ENCODE results near the gene TCEAL9.
"Not testable (repeated sequence)": the region's sequence is repeated elsewhere in the genome, so short reads cannot be mapped to it uniquely, and the experiment has no call there.

Gene TCEAL9, protein sequence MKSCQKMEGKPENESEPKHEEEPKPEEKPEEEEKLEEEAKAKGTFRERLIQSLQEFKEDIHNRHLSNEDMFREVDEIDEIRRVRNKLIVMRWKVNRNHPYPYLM

DNA sequence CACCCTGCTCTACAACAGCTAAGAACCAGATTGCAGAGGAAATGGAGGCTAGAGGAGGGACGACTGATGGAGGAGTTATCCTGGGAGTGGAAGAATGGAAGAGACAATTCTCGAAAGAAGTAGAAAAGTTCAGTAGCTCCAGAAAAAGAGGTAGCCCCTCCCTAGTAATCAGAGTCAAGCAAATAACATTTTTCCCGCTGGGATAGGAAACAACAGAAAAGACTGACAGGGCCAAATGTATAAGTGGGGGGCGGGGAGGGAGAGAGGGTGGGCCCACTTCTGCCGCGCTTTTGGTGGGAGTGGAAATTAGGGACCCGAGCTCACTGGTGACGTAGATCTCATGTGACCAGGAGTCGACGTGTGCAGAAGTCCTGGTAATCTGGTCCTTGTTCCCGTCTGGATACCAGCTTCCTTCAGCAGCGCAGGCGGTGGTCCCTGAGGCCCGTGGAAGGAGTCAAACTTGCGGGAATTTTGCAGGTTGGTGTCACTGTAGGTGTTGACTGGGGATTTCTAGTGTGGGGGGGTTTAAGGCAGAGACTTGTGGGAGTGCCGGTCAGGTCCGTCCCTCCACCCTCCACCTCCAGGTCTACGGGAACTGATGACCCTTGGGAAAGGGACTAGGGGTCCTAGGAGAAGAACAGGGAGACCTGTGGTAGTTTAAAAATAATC is at the start of gene TCEAL9:
Gene TCEAL9, plus strand, starts transcription at position 377 of the 669 bp plus-strand sequence. CDS start 1,179 bp downstream, outside the sequence.
- peak; percentile 78 for DNase-seq (ENCODE audit: low read depth)

- no peak for DNase-seq (ENCODE audit: low read depth)
Observed at GRCh38 chrX:103309860-103310554, 46.3 kb upstream of the TCEAL9 start.

DNA sequence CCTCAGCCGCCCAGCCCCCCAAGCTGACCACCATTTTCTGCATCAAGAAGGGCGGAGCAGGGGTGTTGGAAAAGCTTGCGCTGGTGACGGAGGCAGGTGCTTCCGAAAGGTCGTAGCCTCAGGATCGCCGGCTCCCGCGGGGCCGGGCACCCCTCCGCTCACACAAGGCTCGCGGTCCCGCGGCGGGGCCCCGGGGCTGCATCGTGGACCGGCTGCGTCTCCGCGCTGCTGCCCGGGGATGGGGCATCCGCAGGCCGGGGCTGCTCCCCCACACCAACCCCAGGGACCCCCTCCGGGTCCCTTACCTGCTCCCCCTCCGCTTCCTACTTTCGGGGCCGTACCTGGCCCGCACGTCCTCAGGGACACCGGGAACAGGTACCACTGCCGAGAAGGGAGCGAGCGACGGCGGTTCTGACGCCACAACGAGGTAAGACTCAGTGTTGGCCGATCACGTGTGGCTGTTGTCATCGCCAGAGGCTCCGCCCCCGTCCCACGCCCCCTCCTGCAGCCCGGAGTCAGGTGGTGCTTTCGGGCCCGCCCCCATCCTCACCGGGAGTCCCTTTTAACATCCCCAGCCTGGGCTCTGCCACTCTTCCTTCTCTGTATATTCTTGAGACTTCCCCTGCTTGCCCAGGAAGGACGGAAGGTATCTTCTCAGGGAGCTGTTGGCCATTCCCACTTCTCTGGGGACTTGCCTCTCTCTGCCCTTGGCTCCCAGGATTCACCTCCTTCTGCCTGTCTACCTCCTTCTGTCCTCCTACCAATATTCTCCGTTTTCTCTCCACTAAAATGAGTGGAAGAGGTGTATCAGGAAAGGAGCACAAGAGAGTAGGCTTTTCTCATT is 45.5 kb upstream of the TCEAL9 start, which contains the start of gene BEX2:
Gene BEX2, minus strand, starts transcription at position 436 of the 844 bp plus-strand sequence. CDS start 1,014 bp downstream, outside the sequence.
- DNase-seq (ENCODE audit: low read depth), result peak; percentile 13

DNA sequence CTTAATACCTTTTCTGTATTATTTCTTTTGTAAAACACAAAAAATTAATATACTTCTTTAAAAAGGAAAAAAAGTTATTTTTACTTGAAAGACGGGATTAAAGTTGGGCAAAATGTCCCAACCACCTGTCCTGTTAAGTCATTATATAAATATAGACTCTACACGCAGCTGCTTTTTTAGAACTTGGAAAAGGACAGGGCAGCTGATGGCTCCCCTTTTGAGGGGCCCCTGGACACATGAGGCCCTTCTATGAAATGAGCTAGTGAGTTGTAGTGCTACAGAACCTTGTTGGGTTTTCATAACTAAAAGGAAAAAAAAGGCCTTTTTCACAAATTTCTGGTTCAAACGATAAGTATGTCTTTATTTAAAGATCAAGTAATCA is 44.9 kb upstream of the TCEAL9 start:
- no peak for DNase-seq (ENCODE audit: low read depth)

DNA sequence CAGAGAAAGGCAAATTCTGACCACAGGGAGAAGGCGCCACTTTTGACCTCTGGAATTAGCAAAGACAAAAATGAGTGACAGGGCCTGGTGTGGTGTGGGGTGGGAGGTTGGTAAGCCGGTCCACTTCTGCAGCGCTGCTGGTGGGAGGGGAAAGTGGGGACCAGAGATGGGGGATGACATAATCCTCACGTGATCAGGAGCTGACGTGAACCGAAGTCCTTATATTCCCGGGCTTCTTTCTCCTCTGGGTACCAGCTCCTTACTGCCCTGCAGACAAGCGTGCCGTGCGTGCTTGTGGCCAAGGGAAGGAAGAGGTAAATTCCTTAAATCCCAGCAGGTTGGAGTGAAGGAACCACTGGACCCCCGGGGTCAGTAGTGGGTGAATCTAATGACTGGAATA is 26.3 kb upstream of the TCEAL9 start, which contains the start of gene TCEAL7:
Gene TCEAL7, plus strand, starts transcription at position 249 of the 400 bp plus-strand sequence. CDS start 1,165 bp downstream, outside the sequence.
- DNase-seq (ENCODE audit: low read depth), result peak; percentile 6

GRCh38 chrX:103330681-103331288 is 25.5 kb upstream of the TCEAL9 start:
- DNase-seq (ENCODE audit: low read depth), result no peak

- no peak for DNase-seq (ENCODE audit: low read depth)
Observed at GRCh38 chrX:103338663-103339062, 17.6 kb upstream of the TCEAL9 start.

DNA sequence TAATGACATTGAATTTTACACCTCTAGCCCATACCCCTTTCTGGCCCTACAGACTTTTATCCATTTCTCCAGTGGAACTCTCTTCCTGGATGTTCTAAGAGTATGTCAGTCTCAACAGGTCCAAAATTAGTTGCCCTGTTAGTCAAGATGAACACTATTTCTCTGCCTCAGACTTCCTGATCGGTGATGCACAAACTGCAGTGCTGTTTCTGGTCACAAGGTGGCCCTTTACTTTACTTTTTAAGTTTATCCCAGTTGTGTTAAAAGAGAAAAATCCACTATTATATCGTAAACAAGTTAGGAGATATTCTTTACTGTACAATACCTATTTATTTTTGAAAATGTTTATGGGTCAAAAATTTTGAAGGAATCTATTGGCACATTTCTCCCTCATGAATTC is 13.2 kb upstream of the TCEAL9 start:
- DNase-seq (ENCODE audit: low read depth), result peak; percentile 39

GRCh38 chrX:103344606-103345005 is 11.7 kb upstream of the TCEAL9 start:
- no peak for DNase-seq (ENCODE audit: low read depth)

- no peak for DNase-seq (ENCODE audit: low read depth)
Observed at GRCh38 chrX:103347682-103348397, 8.5 kb upstream of the TCEAL9 start.

DNA sequence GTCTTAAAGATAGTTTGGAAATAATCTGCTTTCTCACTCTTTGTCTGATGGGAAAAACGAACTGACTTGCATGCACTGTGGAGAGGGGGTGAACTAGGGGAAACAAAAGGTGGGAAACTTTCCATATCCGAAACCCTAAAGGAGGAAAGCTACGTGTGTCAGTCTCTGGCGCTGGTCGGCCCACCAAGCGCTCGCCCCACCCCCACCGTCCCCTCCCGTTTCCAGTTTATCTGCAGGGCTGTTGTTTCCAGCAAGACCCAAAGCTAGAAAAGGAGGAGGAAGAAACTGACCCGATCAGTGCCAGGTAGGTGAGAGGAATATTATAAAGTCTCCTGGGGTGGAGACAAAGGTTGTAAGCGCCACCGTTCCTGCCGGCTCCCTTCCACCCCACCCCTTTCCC is 552 bp downstream of the TCEAL9 start:
- no peak for DNase-seq (ENCODE audit: low read depth)

- DNase-seq (ENCODE audit: low read depth), result no peak
Observed at GRCh38 chrX:103357871-103358270, 1.6 kb downstream of the TCEAL9 start.

- DNase-seq (ENCODE audit: low read depth), result not testable (repeated sequence)
Observed at GRCh38 chrX:103359605-103360004, 3.3 kb downstream of the TCEAL9 start.

DNA sequence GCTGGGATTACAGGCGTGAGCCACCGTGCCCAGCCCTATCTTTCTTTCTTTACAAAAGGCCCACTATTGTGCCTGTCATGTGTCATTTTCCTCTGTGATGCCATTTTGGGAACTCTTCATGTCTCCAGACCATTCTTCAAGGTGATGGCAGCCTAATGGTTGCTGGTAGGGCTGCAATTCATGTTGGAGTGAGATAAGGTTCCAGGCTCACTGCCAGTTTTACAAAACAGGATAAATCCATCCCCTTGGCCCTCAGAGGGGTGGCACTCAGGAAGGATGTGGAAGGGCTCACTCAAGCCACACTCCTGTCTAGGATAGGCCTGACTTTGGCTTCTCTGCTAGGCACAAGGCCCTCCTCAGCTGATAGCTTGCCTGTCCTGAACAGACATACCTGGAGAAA is 3.8 kb downstream of the TCEAL9 start:
- DNase-seq (ENCODE audit: low read depth), result no peak

DNA sequence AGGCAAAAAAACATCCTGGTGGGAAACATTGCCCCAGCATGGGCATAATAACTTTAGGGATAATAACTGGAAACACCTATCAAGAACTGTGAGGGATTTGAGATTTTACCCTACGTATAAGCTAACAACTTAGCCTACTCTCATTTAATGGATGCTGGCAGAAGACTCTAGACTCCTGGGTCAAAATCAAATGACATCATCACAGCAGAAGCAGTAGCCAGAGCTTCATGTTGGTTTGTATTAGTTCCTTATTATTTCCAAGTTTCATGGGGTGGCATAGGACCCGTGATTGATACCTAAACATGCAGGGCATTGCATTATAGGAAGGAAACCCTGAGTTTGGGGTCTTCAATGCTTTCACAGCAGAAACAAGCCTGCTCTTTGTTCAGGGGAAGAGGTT is 4.6 kb downstream of the TCEAL9 start:
- no peak for DNase-seq (ENCODE audit: low read depth)

GRCh38 chrX:103361798-103362197 is 5.5 kb downstream of the TCEAL9 start:
- DNase-seq (ENCODE audit: low read depth), result no peak

GRCh38 chrX:103362474-103362873 is 6.2 kb downstream of the TCEAL9 start:
- no peak for DNase-seq (ENCODE audit: low read depth)

DNA sequence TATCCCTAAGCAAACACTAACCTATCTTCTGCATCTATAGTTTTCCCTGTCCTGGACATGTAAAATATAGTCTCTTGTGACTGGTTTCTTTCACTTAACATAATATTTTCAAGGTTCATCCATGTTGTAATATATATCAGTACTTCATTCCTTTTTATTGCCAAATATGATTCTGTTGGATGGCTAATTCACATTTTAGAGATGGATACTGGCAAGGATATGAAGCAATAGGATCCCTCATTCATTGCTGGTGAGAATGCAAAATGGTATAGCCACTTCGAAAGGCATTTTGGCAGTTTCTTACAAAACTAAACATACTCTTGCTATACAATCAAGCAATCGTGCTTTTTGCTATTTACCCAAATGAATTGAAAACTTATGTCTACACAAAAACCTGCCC is 6.7 kb downstream of the TCEAL9 start:
- no peak for DNase-seq (ENCODE audit: low read depth)

DNA sequence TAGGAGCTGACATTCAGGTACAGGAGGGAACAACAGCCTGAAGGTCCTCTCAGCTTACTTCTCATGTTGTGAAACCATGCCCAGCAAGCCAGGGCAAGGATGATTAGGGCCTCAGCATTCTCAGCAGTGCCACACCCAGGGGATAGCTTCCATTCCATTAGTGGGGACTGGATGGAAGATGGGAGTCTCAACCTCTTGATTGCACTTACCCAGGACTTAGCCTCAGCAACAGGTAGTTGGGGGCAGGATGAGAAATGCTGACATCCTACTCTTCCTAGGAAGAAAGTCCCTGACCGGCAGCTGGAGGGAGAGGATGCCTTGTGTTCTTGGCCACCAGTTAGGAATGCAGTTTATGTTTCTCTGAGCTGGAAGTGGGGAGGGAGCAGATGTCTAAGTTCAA is 11.2 kb downstream of the TCEAL9 start:
- DNase-seq (ENCODE audit: low read depth), result no peak

GRCh38 chrX:103369479-103369878 is 13.2 kb downstream of the TCEAL9 start:
- DNase-seq (ENCODE audit: low read depth), result no peak

DNA sequence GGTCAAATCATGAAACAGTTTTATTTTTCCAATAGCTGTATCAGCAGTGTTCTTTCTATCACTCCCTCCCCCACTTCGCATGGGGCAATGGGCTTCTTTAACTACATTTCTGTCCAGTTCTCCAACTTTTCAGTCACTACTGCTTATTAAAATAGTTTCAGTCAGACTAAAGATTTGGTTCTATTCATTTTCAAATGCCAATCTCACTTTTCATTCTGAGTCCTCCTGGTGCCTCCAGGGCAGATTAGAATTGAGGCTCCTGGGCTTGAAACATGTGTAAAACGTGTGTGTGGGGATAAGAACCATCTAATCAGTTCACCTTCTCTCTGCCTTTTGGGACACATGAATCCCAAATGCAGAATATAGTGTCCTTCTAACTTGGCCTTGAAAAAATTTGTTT is 16.6 kb downstream of the TCEAL9 start:
- DNase-seq (ENCODE audit: low read depth), result no peak

Data from fibroblast of the conjunctiva (primary cell).